Fibroblast of pulmonary artery (primary cell): Measurements from ENCODE around the gene KRTAP25-1.

ENCODE experiments used
- DNase-seq: peaks from one replicate; pipeline ENCODE4 v3.0.0-alpha.2; 2010; ENCODE audit warnings: low read depth
- H3K4me3 ChIP-seq: replicated peaks from 2 replicates; pipeline ENCODE4 v1.5.1; 2011; ENCODE audit warnings: low read depth, mild to moderate bottlenecking, control low read depth, low read length, moderate library complexity
- TF ChIP-seq, protein P1 (sequence below): IDR thresholded peaks from 2 replicates; pipeline ENCODE4 v1.5.1; 2011; ENCODE audit warnings: mild to moderate bottlenecking, control low read depth, low read length, inconsistent platforms; ENCODE audit errors: missing control alignments

Gene KRTAP25-1, protein sequence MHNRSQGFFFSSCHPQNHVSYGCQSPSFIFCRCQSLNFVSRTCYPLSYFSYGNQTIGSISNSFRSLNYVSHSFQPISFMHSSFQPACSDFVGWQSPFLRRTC

DNA sequence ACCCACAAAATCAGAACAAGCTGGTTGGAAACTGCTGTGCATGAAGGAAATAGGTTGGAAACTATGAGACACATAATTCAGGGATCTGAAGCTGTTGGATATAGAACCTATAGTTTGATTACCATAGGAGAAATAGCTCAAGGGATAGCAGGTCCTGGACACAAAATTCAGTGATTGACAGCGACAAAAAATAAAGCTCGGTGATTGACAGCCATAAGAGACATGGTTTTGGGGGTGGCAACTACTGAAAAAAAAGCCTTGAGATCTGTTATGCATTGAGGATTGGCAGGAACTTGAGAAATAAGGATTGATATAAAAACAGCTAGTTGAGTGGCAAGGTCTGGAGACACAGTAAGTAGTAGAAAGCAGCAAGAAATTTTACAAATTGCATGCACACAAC is at the start of gene KRTAP25-1:
Gene KRTAP25-1 (minus strand): TSS at position 300 of the 400 bp plus-strand sequence. CDS start 24 bp downstream, at position 276.
- TF ChIP-seq, protein P1, sequence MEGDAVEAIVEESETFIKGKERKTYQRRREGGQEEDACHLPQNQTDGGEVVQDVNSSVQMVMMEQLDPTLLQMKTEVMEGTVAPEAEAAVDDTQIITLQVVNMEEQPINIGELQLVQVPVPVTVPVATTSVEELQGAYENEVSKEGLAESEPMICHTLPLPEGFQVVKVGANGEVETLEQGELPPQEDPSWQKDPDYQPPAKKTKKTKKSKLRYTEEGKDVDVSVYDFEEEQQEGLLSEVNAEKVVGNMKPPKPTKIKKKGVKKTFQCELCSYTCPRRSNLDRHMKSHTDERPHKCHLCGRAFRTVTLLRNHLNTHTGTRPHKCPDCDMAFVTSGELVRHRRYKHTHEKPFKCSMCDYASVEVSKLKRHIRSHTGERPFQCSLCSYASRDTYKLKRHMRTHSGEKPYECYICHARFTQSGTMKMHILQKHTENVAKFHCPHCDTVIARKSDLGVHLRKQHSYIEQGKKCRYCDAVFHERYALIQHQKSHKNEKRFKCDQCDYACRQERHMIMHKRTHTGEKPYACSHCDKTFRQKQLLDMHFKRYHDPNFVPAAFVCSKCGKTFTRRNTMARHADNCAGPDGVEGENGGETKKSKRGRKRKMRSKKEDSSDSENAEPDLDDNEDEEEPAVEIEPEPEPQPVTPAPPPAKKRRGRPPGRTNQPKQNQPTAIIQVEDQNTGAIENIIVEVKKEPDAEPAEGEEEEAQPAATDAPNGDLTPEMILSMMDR, result no peak
- no peak for DNase-seq

DNA sequence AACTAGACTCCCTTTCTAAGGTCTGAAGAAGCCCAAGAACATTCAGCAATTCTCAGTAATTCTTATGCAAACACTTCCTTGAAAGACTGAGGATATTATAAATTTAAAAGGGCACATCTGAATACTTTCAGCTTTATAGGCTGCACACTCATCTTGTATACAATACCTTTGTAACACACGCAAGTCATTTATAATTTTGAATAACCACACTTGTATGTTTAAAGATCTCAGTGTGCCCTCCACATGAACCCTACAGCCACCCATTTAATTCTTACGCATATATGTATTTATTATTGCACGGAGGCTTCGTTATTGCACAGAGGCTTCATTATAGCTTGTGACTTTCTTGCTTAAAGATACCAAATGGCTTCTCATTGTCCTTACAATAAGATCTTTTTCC is 49.4 kb upstream of the KRTAP25-1 start:
- H3K4me3 ChIP-seq, result no peak overlapping the region
- DNase-seq, result no peak
- TF ChIP-seq, protein P1, result no peak

More for the DNA sequence above, at the start of gene KRTAP25-1:
- H3K4me3 ChIP-seq, result no peak within 1 kb of the TSS

DNA sequence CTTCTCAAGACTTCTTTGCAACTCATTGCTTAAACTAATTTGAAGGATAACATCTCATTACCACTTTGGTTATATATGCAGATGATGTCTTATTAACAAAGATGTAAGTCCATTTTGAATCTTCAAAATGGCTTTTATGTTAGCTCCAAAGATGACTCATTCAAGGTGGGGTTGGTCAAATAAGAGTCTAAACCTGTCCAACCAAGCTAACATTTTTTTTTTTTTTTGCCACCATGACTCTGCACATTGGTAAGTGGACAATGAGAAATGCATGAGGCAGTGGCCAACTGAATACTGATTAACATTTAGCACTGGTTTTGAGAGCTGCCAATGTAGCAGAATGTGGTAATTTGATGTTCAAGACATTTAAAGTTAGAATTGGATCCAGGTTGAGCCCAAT is 48.5 kb upstream of the KRTAP25-1 start:
- no peak for DNase-seq
- TF ChIP-seq, protein P1, result no peak
- no peak overlapping the region for H3K4me3 ChIP-seq

DNA sequence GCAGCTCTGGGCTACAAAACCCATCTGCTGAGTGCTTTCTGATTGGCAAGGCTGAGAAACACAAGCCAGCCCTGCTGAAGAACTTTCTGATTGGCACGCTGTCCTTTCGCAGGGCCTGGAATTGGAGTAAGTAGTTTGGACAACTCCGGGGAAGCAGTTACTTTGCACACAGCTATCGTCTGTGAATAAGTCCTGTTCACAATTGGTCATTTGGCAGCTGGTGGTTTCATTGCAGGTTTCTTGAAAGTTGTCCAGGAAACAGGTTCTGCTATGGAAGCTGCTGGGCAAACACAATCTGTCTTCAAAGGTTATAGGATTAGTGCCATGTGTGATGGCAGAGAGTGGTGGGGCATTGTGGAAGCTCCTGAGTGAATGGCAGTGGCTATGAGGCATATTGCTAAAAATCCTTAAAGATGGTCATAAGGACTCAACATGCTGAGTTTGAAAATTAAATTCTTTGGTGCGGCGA is 48.0 kb upstream of the KRTAP25-1 start, which contains the start of gene KRTAP27-1:
Gene KRTAP27-1 (minus strand): TSS at position 419 of the 469 bp plus-strand sequence. CDS start 26 bp downstream, at position 393.
- TF ChIP-seq, protein P1, result no peak
- H3K4me3 ChIP-seq, result no peak within 1 kb of the TSS
- DNase-seq, result no peak

DNA sequence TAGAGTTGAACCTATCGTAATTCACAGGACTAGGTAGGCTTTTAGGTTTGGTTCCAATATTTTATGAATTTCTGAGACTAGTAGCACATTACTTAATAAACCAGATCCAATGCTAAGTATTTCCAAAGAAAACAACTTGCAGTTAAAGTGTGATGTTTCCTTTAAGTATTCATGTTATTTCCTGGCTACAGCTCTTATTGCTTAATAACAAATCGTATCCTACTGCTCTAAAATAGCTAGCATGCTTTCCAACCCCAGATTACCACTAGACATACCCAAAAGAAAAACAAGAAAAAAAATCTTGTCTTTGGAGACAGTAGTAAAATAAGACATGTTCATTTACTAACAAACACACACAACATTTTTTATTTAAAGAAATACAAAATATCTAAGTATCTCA is 47.3 kb upstream of the KRTAP25-1 start:
- DNase-seq, result peak; percentile 48
- H3K4me3 ChIP-seq, result no peak overlapping the region
- TF ChIP-seq, protein P1, result no peak

DNA sequence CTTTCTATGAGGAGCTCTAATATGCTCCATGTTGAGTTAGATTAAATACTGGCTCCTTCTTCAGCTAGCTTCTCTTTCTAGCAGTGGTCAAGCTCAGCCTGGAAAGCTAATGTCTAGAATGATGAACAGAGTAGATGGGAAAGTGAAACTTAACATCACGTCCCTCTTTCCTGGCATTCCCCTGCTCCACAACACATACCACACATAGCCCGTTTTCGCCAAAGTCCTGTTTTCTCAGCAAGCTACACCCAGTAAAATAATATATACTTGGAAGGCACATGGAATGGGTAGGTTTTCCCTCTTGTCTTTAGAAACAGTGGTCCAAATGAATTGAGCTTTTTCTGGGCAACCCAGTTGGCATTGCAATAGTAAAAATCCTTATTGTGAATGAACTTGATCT is 44.4 kb upstream of the KRTAP25-1 start:
- DNase-seq, result no peak
- TF ChIP-seq, protein P1, result no peak
- H3K4me3 ChIP-seq, result no peak overlapping the region

DNA sequence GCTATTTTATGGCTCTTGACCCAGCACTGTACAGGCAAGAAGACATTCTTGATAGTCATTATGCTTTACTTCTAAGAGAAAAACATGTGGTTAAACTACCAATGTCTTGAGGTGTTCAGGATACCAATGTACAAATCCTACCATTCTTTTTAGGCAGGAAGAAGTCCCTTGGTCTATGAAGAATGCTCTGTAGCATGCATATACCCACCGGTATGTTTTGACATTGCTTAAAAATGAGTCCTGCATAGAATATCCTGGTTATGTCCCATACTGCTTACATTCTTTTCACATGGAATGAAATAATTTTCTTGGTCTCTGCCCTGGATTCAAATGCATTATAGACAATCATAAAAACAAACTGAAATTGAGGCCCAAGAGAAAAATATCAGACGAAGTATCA is 43.4 kb upstream of the KRTAP25-1 start:
- DNase-seq, result no peak
- H3K4me3 ChIP-seq, result no peak overlapping the region
- TF ChIP-seq, protein P1, result no peak
